ENCODE data around the gene DCPS.
A peak's percentile ranks its signal among the peaks of the same experiment; 100 is the strongest.

Gene DCPS

DNA sequence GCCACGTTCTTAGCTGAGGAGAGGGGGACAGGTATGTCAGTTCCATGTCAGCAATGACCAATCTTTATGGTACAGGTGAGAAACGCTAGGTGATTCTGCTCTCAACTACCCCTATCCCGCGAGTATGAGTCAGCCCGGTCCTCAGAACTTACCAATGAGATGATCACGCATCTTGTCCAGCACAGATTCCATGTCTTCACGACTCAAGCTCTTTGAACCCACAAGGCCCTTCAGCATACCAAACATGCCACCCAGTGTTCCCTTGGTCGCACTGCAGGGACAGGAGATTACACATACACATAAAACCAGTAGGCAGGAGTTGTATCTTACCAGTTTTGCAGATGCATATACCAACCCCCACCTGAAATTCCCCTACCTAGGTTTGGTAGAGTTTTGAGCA is 38.0 kb upstream of the DCPS start:
- TF ChIP-seq, protein P1, sequence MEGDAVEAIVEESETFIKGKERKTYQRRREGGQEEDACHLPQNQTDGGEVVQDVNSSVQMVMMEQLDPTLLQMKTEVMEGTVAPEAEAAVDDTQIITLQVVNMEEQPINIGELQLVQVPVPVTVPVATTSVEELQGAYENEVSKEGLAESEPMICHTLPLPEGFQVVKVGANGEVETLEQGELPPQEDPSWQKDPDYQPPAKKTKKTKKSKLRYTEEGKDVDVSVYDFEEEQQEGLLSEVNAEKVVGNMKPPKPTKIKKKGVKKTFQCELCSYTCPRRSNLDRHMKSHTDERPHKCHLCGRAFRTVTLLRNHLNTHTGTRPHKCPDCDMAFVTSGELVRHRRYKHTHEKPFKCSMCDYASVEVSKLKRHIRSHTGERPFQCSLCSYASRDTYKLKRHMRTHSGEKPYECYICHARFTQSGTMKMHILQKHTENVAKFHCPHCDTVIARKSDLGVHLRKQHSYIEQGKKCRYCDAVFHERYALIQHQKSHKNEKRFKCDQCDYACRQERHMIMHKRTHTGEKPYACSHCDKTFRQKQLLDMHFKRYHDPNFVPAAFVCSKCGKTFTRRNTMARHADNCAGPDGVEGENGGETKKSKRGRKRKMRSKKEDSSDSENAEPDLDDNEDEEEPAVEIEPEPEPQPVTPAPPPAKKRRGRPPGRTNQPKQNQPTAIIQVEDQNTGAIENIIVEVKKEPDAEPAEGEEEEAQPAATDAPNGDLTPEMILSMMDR (IDR thresholded peaks at IDR 0.05; ENCODE audit: low read depth, low read length): no peak; the same call in 1 of the 2 replicates
- no peak for DNase-seq (ENCODE audit: extremely low read depth, low read depth)

DNA sequence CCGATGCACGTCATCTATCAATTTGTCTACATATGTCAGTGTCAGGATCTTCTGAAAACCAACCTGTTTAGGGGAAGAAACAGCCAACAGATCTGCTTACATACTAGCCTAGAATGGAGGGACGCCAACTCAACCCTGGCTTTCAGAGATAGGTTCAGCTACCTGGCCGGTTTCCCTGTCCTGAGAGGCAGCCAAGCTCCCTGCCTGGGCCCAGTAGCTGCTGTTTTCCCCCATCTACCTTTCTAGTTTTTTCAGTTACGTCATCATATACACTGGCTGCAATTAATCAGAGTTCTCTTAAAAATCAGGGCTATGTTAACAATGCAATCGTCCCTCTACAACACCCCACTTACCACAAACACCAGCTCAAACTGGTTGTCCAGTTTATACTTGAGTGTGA is 36.2 kb upstream of the DCPS start:
- TF ChIP-seq, protein P1 (IDR thresholded peaks at IDR 0.05; ENCODE audit: low read depth, low read length): no peak
- no peak for DNase-seq (ENCODE audit: extremely low read depth, low read depth)

DNA sequence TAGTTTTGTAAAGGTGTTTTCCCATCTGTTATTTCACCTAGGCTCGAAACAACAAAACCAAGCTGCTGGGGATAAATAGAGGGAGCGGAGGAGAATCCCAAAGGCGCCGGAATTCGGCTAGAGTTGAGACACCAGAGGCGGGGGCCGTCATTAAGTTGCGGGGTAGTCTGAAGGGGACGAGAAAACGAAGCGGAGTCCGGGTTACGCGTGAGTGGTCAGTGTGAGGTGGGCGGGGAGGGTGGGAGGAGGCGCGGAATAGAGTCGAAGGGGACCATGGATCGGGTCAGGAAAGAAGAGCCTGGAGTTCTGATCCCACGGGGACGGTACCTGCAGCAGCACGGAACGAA is 35.5 kb upstream of the DCPS start:
- DNase-seq (ENCODE audit: extremely low read depth, low read depth): no peak
- TF ChIP-seq, protein P1 (IDR thresholded peaks at IDR 0.05; ENCODE audit: low read depth, low read length): no peak

DNA sequence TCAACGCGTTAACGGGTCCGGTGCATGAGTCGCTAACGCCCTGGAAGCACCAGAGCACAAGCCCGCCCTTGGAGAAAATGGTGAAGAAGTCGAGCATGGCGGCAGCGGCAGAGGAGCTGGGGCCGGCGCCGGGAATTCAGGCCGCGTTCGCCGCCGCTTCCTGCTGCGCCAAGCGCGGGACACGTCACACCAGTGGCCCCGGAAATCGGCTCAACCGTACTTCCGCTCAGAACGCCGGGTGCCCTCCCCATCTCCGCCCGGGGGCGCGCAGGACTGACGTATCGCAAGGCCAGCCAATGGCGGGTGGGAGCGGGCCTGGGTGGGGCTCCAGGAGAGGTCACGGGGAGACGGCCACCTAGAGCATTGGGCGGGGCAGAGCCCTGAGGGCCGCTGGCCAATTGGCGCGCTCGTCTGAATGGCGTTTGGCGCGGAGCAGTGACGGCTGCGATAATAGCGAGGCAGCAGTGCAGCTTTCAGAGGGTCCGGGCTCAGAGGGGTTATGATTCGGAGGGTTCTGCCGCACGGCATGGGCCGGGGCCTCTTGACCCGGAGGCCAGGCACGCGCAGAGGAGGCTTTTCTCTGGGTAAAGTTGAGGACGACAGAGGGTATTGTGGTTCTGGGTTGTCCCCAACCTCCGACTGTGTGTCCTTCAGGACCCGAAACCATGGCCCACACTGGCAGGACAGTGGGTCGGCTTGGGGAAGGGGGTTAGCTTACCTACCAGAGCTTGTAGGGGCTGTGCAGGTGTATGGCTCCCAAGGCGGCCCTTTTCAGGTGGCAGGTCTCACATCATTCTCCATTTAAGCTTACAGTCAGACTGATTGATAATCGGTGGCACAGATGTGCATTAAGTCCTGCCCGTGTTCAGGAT is 34.9 kb upstream of the DCPS start, which contains the start of the genes FOXRED1 and SRPRA:
FOXRED1 (plus strand) TSS at position 447 of the 872 bp plus-strand sequence; CDS start at position 500, 53 bp downstream.
SRPRA (minus strand) TSS at position 188 of the 872 bp plus-strand sequence; CDS start at position 97, 91 bp downstream.
- TF ChIP-seq, protein P1 (IDR thresholded peaks at IDR 0.05; ENCODE audit: low read depth, low read length): no peak
- peak; percentile 97 for DNase-seq (ENCODE audit: extremely low read depth, low read depth)

DNA sequence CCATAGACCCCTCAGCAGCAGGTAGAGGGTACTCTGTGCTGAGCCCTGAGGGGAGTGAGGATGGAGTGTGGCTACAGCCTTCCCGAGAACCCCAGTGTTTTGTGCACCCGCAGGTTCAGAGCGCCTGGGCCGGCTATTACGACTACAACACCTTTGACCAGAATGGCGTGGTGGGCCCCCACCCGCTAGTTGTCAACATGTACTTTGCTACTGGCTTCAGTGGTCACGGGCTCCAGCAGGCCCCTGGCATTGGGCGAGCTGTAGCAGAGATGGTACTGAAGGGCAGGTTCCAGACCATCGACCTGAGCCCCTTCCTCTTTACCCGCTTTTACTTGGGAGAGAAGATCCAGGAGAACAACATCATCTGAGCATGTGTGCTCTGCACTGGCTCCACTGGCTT is 26.5 kb upstream of the DCPS start:
- TF ChIP-seq, protein P1 (IDR thresholded peaks at IDR 0.05; ENCODE audit: low read depth, low read length): no peak
- DNase-seq (ENCODE audit: extremely low read depth, low read depth): no peak

DNA sequence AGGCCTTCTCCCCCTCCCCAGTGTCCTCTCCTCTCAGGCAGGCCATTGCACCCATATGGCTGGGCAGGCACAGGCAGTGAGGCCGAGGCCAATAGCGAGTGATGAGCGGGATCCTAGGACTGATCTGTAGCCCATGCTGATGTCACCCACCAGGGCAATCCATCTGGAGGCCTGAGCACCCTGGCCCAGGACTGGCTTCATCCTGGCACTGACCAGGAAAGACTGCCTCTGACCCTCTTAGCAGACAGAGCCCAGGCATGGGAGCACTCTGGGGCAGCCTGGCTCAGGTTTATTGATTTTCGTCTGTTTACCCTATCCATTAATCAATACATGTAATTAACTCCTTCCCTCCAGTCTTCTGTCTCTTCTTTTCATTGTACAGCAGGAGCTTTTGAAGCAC is 26.1 kb upstream of the DCPS start:
- TF ChIP-seq, protein P1 (IDR thresholded peaks at IDR 0.05; ENCODE audit: low read depth, low read length): no peak
- no peak for DNase-seq (ENCODE audit: extremely low read depth, low read depth)

DNA sequence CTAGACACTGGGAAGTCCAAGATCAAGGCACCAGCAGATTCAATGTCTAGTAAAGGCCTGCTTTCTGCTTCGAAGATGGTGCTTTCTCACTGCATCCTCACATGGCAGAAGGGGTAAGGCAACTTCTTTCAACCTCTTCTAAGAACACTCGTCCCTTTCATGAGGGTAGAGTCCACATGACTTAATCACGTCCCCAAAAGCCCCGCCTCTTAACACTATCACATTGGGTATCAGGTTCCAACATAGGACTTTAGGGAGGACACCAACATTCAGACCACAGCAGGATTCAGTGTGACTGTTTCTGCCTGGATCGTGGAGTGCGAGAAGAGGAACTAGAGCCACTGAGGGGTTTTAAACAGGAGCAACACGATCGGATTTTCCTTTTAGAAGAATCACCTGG is 24.7 kb upstream of the DCPS start:
- no peak for DNase-seq (ENCODE audit: extremely low read depth, low read depth)
- TF ChIP-seq, protein P1 (IDR thresholded peaks at IDR 0.05; ENCODE audit: low read depth, low read length): no peak

Measured in AG09319 (cell line).